Bronchial epithelial cell (primary cell): ENCODE results near the gene EFNA1. TPM values are rescaled to one million over a fixed set of nuclear protein-coding genes. Genes with fewer than 3 reads are reported as not detected.

Source experiments
- DNase-seq: peaks from one replicate; pipeline ENCODE4 v3.0.0-alpha.2; 2010; ENCODE audit warnings: low read depth
- FAIRE-seq: peaks from 2 replicates; lab custom pipeline; 2011; peaks lifted over from hg19 to GRCh38; lab: Jason Lieb, UNC
- H3K27me3 ChIP-seq: 2 replicates; pipeline ENCODE4 v1.5.1; 2011; ENCODE audit warnings: low read length; ENCODE audit not compliant: control insufficient read depth, insufficient read depth
- H3K36me3 ChIP-seq: 2 replicates; pipeline ENCODE4 v1.5.1; 2011; ENCODE audit warnings: low read length; ENCODE audit not compliant: control insufficient read depth, insufficient read depth
- H3K4me3 ChIP-seq: 2 replicates; pipeline ENCODE4 v1.5.1; 2011; ENCODE audit warnings: mild to moderate bottlenecking, low read depth, low read length, control low read depth
- total RNA-seq: library from RNA; depleted of rRNA; stranded (reverse); fragments of >200 nt; gene quantifications from 2 replicates; pipeline ENCODE4 v1.2.1, GENCODE V29; 2014
- TF ChIP-seq, protein P1 (sequence below): IDR thresholded peaks from 2 replicates; pipeline ENCODE4 v1.5.1; 2011; ENCODE audit warnings: mild to moderate bottlenecking, moderate library complexity, low read length, control low read depth, inconsistent platforms; ENCODE audit not compliant: insufficient read depth, severe bottlenecking

Gene EFNA1
- total RNA-seq, 1 donor from 2014 or later = 31.9 TPM

GRCh38 chr1:155183775-155184221, 56.1 kb downstream of the EFNA1 start:
- FAIRE-seq (no peak), DNase-seq (no peak)
- H3K27me3 ChIP-seq = no peaks in the 10 kb centered on the region
- TF ChIP-seq, protein P1, sequence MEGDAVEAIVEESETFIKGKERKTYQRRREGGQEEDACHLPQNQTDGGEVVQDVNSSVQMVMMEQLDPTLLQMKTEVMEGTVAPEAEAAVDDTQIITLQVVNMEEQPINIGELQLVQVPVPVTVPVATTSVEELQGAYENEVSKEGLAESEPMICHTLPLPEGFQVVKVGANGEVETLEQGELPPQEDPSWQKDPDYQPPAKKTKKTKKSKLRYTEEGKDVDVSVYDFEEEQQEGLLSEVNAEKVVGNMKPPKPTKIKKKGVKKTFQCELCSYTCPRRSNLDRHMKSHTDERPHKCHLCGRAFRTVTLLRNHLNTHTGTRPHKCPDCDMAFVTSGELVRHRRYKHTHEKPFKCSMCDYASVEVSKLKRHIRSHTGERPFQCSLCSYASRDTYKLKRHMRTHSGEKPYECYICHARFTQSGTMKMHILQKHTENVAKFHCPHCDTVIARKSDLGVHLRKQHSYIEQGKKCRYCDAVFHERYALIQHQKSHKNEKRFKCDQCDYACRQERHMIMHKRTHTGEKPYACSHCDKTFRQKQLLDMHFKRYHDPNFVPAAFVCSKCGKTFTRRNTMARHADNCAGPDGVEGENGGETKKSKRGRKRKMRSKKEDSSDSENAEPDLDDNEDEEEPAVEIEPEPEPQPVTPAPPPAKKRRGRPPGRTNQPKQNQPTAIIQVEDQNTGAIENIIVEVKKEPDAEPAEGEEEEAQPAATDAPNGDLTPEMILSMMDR = no peak
- no peaks in the 10 kb centered on the region for H3K36me3 ChIP-seq
- no peak overlapping the region for H3K4me3 ChIP-seq

DNA sequence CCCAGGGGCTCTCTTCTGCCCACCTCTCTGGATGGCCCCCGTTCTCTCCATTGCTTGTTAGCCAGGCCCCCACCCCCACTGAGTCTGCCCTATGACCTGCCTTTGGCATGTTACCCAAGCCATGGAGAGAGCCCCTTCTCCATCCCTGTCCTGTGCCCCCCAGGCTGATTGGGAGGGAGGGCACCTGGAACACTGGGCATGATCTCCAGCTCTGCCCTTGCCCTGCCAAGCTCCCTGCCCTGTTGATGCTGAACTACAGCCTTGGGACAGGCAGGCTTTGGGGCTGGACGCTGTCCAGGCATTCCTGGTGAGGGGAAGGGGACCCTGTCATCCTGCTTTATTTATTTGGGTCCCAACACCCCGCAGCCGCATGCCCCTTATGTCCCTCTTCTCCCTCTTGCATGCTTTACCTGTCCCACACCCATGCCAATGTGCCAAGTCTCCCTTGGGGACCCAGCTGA, 56.7 kb downstream of the EFNA1 start:
- DNase-seq = no peak
- no peak for FAIRE-seq
- H3K4me3 ChIP-seq = no peak overlapping the region
- H3K27me3 ChIP-seq = no peaks in the 10 kb centered on the region
- TF ChIP-seq, protein P1 = no peak
- no peaks in the 10 kb centered on the region for H3K36me3 ChIP-seq

Other genes starting within 250 kb of the EFNA1 start
- 11.3 and 24.6 TPM in 2 replicates for gene PMVK, start 191.2 kb upstream of the EFNA1 start, total RNA-seq
- 23.7 and 28.3 TPM in 2 replicates for gene PBXIP1, start 171.8 kb upstream of the EFNA1 start, total RNA-seq
- 7.4 and 20.0 TPM in 2 replicates for gene PYGO2, start 166.1 kb upstream of the EFNA1 start, total RNA-seq
- gene SHC1, start 157.1 kb upstream of the EFNA1 start, total RNA-seq = 216 and 351 TPM in 2 replicates
- gene CKS1B, start 153.2 kb upstream of the EFNA1 start, total RNA-seq = 56.3 and 76.9 TPM in 2 replicates
- gene FLAD1, start 144.5 kb upstream of the EFNA1 start, total RNA-seq = 40.8 and 49.3 TPM in 2 replicates
- gene LENEP, start 134.3 kb upstream of the EFNA1 start, total RNA-seq = 0.51 TPM in 1 of 2 replicates, not detected in the other
- 46.1 and 112 TPM in 2 replicates for gene ZBTB7B, start 125.1 kb upstream of the EFNA1 start, total RNA-seq
- under 0.01 and 0.13 TPM in 2 replicates for gene DCST2, start 94.1 kb upstream of the EFNA1 start, total RNA-seq
- not detected in 2 replicates for gene DCST1, start 94.1 kb upstream of the EFNA1 start, total RNA-seq
- gene ADAM15, start 76.6 kb upstream of the EFNA1 start, total RNA-seq = 181 and 322 TPM in 2 replicates
- 8.7 and 12.9 TPM in 2 replicates for gene EFNA4, start 64.1 kb upstream of the EFNA1 start, total RNA-seq
- gene EFNA3, start 49.0 kb upstream of the EFNA1 start, total RNA-seq = 3.7 and 11.9 TPM in 2 replicates
- gene SLC50A1, start 8.0 kb downstream of the EFNA1 start, total RNA-seq = 149 and 161 TPM in 2 replicates
- 37.4 and 43.5 TPM in 2 replicates for gene DPM3, start 12.7 kb downstream of the EFNA1 start, total RNA-seq
- 76.3 and 133 TPM in 2 replicates for gene KRTCAP2, start 45.4 kb downstream of the EFNA1 start, total RNA-seq
- gene TRIM46, start 46.0 kb downstream of the EFNA1 start, total RNA-seq = 0.26 and 0.64 TPM in 2 replicates
- 16.3 and 19.6 TPM in 2 replicates for gene THBS3, start 80.0 kb downstream of the EFNA1 start, total RNA-seq
- gene MTX1, start 80.8 kb downstream of the EFNA1 start, total RNA-seq = 48.4 and 49.5 TPM in 2 replicates
- gene ENTREP3, start 127.6 kb downstream of the EFNA1 start, total RNA-seq = 3.2 and 3.7 TPM in 2 replicates
- 23.4 and 26.9 TPM in 2 replicates for gene SCAMP3, start 134.5 kb downstream of the EFNA1 start, total RNA-seq
- gene CLK2, start 145.6 kb downstream of the EFNA1 start, total RNA-seq = 19.7 and 23.4 TPM in 2 replicates
- 0.90 and 1.1 TPM in 2 replicates for gene HCN3, start 149.6 kb downstream of the EFNA1 start, total RNA-seq
- gene PKLR, start 173.6 kb downstream of the EFNA1 start, total RNA-seq = not detected in 2 replicates
- gene FDPS, start 181.0 kb downstream of the EFNA1 start, total RNA-seq = 103 and 167 TPM in 2 replicates
- gene RUSC1, start 193.0 kb downstream of the EFNA1 start, total RNA-seq = 13.2 and 20.6 TPM in 2 replicates